ENCODE data around the gene PDIA3.
"Not testable (repeated sequence)": the region's sequence is repeated elsewhere in the genome, so short reads cannot be mapped to it uniquely, and the experiment has no call there.

PDIA3 gene

GRCh38 chr15:43746245-43746902, at the start of gene PDIA3:
Gene PDIA3, plus strand, starts transcription at chr15:43746438. Its CDS starts 102 bp downstream, at chr15:43746540.
- H3K27me3 ChIP-seq (replicated peaks); H3K36me3 ChIP-seq (replicated peaks); in situ Hi-C loops (cut with HindIII; ENCODE audit: low pct_ligation_motif_present, low sequenced_read_pairs): not testable (repeated sequence)
- H3K27ac ChIP-seq, result peak within 1 kb of the TSS; percentile 92
- H3K4me3 ChIP-seq (ENCODE audit: low read depth, low read length), result peak within 1 kb of the TSS; percentile 77
- DNase-seq, result peak; percentile 80

DNA sequence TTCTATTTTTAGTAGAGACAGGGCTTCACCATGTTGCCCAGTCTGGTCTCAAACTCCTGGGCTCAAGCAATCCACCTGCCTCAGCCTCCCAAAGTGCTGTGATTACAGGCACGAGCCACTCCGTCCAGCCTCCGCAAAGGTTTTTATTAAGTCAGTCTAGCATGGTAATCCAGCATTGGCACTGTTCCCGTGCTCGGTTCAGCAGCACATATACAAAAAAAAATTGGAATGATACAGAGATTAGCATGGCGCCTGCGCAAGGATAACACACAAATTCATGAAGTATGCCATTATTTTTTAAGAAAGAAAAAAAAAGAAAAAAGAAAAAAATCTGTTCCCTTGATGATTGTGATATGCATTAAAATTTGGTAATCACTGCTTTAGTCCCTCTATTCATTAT, 44.1 kb upstream of the PDIA3 start:
- H3K27ac ChIP-seq, result no peak overlapping the region

DNA sequence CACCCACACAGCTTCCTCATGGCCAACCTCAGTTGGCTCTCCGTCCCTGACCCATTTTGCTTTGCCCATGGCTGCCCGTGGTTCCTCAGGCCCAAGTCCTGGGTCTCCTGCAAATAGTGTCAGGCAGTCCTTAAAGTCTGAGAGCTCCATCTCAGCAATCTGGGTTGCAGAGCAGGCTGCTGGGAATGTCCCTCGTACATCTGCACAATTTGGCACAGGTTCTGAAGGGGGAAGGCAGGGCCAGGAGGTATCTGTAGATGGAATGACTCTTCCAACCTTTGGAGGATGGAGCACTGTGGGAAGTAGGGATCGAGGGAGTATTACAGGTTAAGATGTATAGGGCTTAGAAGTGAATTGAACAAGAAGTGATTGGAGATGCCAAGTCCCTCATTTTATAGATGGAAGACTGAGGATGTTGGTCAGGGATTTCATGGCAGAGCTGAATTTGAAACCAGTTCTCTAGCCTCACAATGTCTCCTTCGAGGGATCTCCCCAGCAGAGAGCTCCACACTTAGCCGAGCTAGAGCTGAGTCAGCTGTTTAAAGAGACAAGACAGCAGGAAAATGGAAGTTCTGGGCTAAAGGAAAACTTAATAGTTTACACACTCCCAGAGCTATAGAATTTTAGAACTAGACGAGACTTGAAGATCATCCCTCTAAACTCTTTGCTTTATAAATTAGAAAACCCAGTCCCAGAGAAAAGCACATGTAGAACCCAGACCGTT, 43.4 kb upstream of the PDIA3 start:
- in situ Hi-C loops (cut with HindIII; ENCODE audit: low pct_ligation_motif_present, low sequenced_read_pairs), result no loop called here
- DNase-seq, result no peak
- H3K27me3 ChIP-seq (replicated peaks), result no peaks in the 10 kb centered on the region
- H3K4me3 ChIP-seq (ENCODE audit: low read depth, low read length), result no peak overlapping the region
- no peaks in the 10 kb centered on the region for H3K36me3 ChIP-seq (replicated peaks)
- H3K27ac ChIP-seq, result no peak overlapping the region
- no peak for TF ChIP-seq CTCF (IDR thresholded peaks at IDR 0.05; ENCODE audit: low read depth, low read length, missing control alignments)

More for the DNA sequence above, 44.1 kb upstream of the PDIA3 start:
- DNase-seq, result no peak
- in situ Hi-C loops (cut with HindIII; ENCODE audit: low pct_ligation_motif_present, low sequenced_read_pairs), result no loop called here
- H3K27me3 ChIP-seq (replicated peaks), result no peaks in the 10 kb centered on the region
- H3K4me3 ChIP-seq (ENCODE audit: low read depth, low read length), result no peak overlapping the region
- no peaks in the 10 kb centered on the region for H3K36me3 ChIP-seq (replicated peaks)
- TF ChIP-seq CTCF (IDR thresholded peaks at IDR 0.05; ENCODE audit: low read depth, low read length, missing control alignments), result no peak

DNA sequence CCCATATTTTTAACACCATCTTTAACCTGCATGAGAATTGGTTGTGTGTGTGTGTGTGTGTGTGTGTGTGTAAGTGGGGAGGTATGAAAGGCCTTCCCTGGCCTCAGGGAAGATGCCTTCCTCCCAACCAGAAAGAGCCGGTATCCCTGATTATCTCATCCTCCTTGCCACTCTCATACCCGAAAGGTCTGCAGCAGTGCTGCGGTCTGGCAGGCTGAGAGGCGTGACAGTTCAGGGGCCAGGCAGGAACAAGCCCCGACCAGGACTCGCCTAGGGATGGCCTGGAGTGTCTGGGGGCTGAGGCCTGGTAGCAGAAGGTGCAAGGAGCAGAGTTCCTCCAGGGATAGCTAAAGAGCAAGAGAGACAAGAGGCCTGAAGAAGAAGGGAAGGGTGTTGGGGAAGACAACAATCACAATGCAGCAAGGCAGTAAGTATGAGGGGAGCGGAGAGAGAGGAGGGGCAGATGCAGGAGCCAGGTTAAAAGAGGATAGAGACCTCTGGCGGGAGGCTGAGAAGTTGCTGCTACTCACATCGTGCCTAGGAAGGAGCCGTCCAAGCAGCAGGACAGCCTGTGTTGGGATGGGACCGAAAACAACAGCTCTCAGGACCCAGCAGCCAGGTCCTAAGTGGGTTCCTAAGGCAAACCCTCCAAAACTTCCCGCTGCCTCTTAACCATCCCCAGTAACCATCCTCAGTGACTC, 35.7 kb upstream of the PDIA3 start:
- H3K4me3 ChIP-seq (ENCODE audit: low read depth, low read length); DNase-seq; H3K27me3 ChIP-seq (replicated peaks); H3K27ac ChIP-seq; in situ Hi-C loops (cut with HindIII; ENCODE audit: low pct_ligation_motif_present, low sequenced_read_pairs); H3K36me3 ChIP-seq (replicated peaks): not testable (repeated sequence)

DNA sequence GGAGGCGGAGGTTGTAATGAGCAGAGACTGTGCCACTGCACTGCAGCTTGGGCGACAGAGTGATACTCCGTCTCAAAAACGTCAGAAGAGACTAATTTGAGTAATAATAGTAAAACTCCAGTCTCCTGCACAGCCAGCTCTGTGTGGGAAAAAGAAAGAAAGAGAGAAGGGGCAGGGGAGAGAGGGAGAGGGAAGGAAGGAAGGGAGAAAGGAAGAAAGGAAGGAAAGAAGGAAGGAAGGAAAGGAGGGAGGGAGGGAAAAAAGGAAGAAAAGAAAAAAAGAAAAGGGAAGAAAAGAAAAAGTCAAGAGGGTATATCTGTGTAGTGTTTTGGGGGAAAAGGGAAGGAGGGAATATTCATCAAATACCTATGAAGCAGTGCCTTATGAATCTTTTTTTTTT, 23.1 kb upstream of the PDIA3 start:
- TF ChIP-seq CTCF (IDR thresholded peaks at IDR 0.05; ENCODE audit: low read depth, low read length, missing control alignments), result no peak
- DNase-seq, result no peak
- H3K4me3 ChIP-seq (ENCODE audit: low read depth, low read length), result no peak overlapping the region
- H3K36me3 ChIP-seq (replicated peaks), result no peaks in the 10 kb centered on the region
- H3K27me3 ChIP-seq (replicated peaks), result peaks cover 2% of the 10 kb centered on the region
- in situ Hi-C loops (cut with HindIII; ENCODE audit: low pct_ligation_motif_present, low sequenced_read_pairs), result no loop called here
- no peak overlapping the region for H3K27ac ChIP-seq

GRCh38 chr15:43726306-43726705, 19.9 kb upstream of the PDIA3 start:
- H3K36me3 ChIP-seq (replicated peaks); in situ Hi-C loops (cut with HindIII; ENCODE audit: low pct_ligation_motif_present, low sequenced_read_pairs); H3K27ac ChIP-seq; DNase-seq; H3K27me3 ChIP-seq (replicated peaks); H3K4me3 ChIP-seq (ENCODE audit: low read depth, low read length): not testable (repeated sequence)

DNA sequence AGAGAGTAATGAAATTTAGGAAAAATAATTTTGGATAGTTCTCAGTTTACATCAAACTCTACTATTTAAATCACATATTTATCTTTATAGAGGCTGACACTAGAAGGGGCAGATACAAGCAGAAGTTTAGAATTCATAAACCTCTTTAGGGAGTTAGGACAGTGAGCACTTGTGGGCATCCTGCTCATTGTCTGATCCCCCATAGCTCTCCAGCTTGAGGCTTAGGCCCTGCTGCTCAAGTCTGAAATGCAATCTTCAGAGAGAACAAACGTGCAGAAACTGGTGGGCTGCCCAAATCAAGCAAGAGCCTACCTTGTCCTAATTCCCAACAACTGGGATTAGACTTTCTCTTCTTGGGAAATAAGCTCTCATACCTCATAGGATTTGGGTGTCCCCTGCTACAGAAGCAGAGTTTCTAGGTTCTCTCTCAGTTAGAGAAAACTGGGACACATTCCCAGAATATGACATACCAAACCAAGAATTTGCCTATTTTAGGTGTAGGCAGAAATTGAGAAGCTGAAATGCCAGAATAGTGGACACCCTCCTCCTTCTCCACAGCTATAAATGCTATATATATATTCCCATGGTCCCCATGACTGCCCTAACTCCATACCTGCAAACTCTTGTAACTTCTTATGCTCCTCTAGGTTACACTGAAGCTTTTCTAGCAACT, 18.0 kb upstream of the PDIA3 start:
- in situ Hi-C loops (cut with HindIII; ENCODE audit: low pct_ligation_motif_present, low sequenced_read_pairs); H3K27me3 ChIP-seq (replicated peaks); H3K27ac ChIP-seq; H3K36me3 ChIP-seq (replicated peaks); DNase-seq; H3K4me3 ChIP-seq (ENCODE audit: low read depth, low read length): not testable (repeated sequence)
